GM12872 (cell line): Measurements from ENCODE around the gene FER.

Source experiments
- CTCF ChIP-seq: IDR thresholded peaks from 3 replicates; pipeline ENCODE4 v1.5.1; 2011; ENCODE audit warnings: low read depth, mild to moderate bottlenecking, low read length, moderate library complexity; ENCODE audit not compliant: insufficient read depth

The FER gene

GRCh38 chr5:108747774-108748400, at the start of gene FER:
TSS of gene FER (plus strand) at chr5:108747897. CDS start at chr5:108798183, 50,286 bp downstream.
- no peak for TF ChIP-seq CTCF

- TF ChIP-seq CTCF = no peak
These were observed 46.8 kb upstream of the FER start for GRCh38 chr5:108700930-108701329.

- no peak for TF ChIP-seq CTCF
These were observed 45.2 kb upstream of the FER start for GRCh38 chr5:108702546-108702945.

- TF ChIP-seq CTCF = no peak
These were observed 44.4 kb upstream of the FER start for GRCh38 chr5:108703313-108703712.

- no peak for TF ChIP-seq CTCF
These were observed 40.6 kb upstream of the FER start for GRCh38 chr5:108707141-108707540.

GRCh38 chr5:108711898-108712297, 35.8 kb upstream of the FER start:
- no peak for TF ChIP-seq CTCF

GRCh38 chr5:108715408-108715807, 32.3 kb upstream of the FER start:
- TF ChIP-seq CTCF = no peak
